AG20443 (cell line): ENCODE measurements around the gene INTS4.
"Not testable (repeated sequence)": the region's sequence is repeated elsewhere in the genome, so short reads cannot be mapped to it uniquely, and the experiment has no call there.

ENCODE experiments used
- DNase-seq: peaks from one replicate; pipeline ENCODE4 v3.0.0; 2012; ENCODE audit warnings: low spot score, mixed read lengths

Gene INTS4

GRCh38 chr11:77879218-77879617 lies 115.2 kb downstream of the INTS4 start:
- peak; percentile 18 for DNase-seq

DNA sequence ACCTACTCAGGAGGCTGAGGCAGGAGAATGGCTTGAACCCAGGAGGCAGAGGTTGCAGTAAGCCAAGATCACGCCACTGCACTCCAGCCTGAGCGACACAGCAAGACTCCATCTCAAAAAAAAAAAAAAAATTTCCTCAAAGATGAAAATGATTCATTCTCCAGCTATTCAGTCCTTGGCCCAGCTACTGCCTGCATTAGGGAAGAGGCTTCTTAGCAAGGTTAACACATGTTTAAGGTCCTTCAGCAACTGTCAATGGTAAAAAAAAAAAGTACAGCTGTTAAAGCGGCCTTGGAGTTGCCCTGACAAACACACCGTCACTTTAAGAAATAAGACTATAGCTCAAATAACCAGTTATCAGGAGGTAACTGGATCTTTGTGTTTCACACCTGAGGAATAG lies 116.2 kb downstream of the INTS4 start:
- peak; percentile 78 for DNase-seq

GRCh38 chr11:77876045-77876444 lies 118.4 kb downstream of the INTS4 start:
- DNase-seq: no peak

DNA sequence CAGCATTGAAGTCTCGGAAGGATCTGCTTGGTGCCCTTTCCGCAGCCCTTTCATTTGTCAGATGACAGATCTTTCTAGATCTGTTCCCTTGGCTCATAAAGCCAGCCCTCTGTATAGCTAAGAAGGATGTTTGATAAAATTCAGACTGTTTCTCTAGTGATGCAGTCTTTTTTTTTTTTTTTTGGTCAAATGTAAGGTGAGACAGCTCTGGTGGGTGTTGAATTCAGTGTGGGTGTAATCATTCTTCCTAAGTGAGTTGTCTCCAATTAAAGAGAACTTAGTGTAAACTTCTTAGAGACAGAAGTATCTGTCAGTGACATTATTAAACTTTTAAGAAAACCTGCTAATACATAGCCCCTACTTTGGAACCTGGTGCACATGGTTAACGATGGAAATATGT lies 120.3 kb downstream of the INTS4 start:
- DNase-seq: no peak

DNA sequence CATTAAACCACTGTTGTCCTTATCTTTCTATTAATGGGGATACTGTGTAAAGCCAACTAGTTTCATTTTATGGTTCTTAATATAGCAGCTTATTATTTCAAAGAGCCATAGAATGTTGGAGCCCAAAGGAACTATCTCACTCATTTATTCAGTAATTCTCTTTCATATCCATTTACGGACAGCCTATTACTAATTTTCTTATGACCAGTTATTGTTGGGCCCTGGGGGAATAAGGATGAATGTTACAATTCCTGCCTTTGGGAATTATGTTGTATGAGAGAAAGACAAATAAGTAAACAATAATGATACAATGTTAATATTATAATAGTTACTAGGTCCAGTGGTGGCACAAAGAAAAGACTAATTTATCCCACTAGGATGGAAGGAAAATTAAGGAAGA lies 121.1 kb downstream of the INTS4 start:
- no peak for DNase-seq

- DNase-seq: no peak
Measured at GRCh38 chr11:77871855-77872254, 122.6 kb downstream of the INTS4 start.

GRCh38 chr11:77868744-77869143 lies 125.7 kb downstream of the INTS4 start:
- DNase-seq: no peak

- DNase-seq: no peak
Measured at GRCh38 chr11:77866336-77866735, 128.1 kb downstream of the INTS4 start.

- DNase-seq: peak; percentile 33
Measured at GRCh38 chr11:77865805-77866204, 128.7 kb downstream of the INTS4 start.

DNA sequence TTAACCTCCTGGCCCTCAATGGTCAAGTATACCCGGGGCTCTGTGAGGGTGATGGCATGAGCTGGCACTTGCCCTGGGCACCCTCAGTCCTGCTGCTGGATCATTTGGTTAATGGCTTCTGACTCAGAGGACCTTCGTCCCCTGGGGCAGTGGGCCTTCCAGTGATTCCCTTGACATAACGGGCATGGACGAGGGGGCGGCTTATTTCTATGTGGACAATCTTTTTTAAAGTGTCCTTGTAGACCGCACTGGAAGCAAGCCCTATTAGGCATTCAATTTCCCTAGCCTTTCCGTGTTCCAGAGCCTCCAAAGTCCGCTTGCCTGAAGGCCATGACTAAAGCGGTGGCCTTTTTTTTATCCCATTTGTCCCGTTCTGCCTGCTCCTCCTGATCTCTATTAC lies 133.0 kb downstream of the INTS4 start:
- not testable (repeated sequence) for DNase-seq

GRCh38 chr11:77857906-77858457 lies 136.5 kb downstream of the INTS4 start:
- not testable (repeated sequence) for DNase-seq

GRCh38 chr11:77854838-77855237 lies 139.6 kb downstream of the INTS4 start:
- no peak for DNase-seq

- no peak for DNase-seq
Measured at GRCh38 chr11:77851503-77851902, 143.0 kb downstream of the INTS4 start.

- DNase-seq: not testable (repeated sequence)
Measured at GRCh38 chr11:77843700-77844099, 150.8 kb downstream of the INTS4 start.

- DNase-seq: no peak
Measured at GRCh38 chr11:77842441-77843121, 151.9 kb downstream of the INTS4 start.

- DNase-seq: no peak
Measured at GRCh38 chr11:77833302-77833701, 161.2 kb downstream of the INTS4 start.

GRCh38 chr11:77828926-77829325 lies 165.5 kb downstream of the INTS4 start:
- DNase-seq: no peak
